Mammary epithelial cell (primary cell): ENCODE measurements around the gene PRTG.

Experiments
- CTCF ChIP-seq, 2 donors: IDR thresholded peaks in 1 of 2; conservative IDR thresholded peaks in 1 of 2; 2 replicates each; pipeline ENCODE4 v1.5.1; 2011 to 2012; ENCODE audit warnings: inconsistent platforms in 2 of 2, low read length in 2 of 2, mild to moderate bottlenecking in 2 of 2, control low read depth in 1 of 2, low read depth in 1 of 2; ENCODE audit not compliant: insufficient read depth in 1 of 2; ENCODE audit errors: extremely low read depth in 1 of 2
- EZH2 ChIP-seq: IDR thresholded peaks from 2 replicates; pipeline ENCODE4 v1.6.1; 2012; ENCODE audit warnings: low read length, inconsistent platforms, borderline replicate concordance

- no peak for TF ChIP-seq CTCF (conservative IDR thresholded peaks at IDR 0.05 in 1 of 2, IDR thresholded peaks at IDR 0.05 in 1 of 2; ENCODE audit: extremely low read depth in 1 of 2, insufficient read depth in 1 of 2, low read depth in 1 of 2, low read length in 2 of 2)
- TF ChIP-seq EZH2, result no peak
These were observed 440 bp downstream of the PRTG start for GRCh38 chr15:55742498-55742926.
